ENCODE results near the gene CCSER1.
"Not testable (repeated sequence)": the region's sequence is repeated elsewhere in the genome, so short reads cannot be mapped to it uniquely, and the experiment has no call there.

Gene CCSER1

DNA sequence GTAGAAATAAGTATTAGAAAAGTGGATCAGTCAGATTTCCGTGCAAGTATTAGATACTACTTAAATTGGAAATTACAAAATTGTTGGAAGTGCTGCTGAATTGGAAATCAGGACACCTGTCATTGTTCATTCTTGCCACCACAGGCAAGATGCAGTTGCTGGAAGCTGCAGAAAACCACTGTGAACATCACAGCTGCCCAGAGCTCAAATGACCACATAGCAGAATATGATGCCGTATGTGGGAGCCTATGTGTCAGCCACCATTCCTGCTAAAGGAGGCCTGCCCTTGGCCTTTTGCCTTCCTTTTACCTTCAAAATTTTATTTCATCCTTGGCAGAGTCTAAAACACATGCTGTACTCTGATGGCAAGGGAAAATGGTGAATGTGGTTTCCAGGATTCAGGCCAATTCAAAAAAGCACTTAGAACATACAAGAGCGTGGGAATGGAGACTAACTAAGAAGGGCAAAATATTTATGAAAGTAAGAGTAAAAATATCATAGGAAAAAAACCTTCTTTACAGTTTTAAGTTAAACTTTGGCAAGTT, 1171.0 kb downstream of the CCSER1 start:
- ATAC-seq (no peak), DNase-seq (ENCODE audit: low spot score in 2 of 2) (no peak)

GRCh38 chr4:91298824-91299223, 1171.6 kb downstream of the CCSER1 start:
- no peaks in the 10 kb centered on the region for H3K4me1 Mint-ChIP-seq
- no peaks in the 10 kb centered on the region for H3K36me3 Mint-ChIP-seq
- H3K4me3 Mint-ChIP-seq = no peak overlapping the region
- H3K27ac Mint-ChIP-seq = no peak overlapping the region
- ATAC-seq (no peak), DNase-seq (ENCODE audit: low spot score in 2 of 2) (no peak)
- H3K9me3 Mint-ChIP-seq = peaks cover 14% of the 10 kb centered on the region

More for the DNA sequence above, 1171.0 kb downstream of the CCSER1 start:
- Mint-ChIP-seq H3K36me3 (no peaks in the 10 kb centered on the region), H3K9me3 (peaks cover 14% of the 10 kb centered on the region), H3K4me3 (no peak overlapping the region), H3K4me1 (no peaks in the 10 kb centered on the region), H3K27ac (no peak overlapping the region)

DNA sequence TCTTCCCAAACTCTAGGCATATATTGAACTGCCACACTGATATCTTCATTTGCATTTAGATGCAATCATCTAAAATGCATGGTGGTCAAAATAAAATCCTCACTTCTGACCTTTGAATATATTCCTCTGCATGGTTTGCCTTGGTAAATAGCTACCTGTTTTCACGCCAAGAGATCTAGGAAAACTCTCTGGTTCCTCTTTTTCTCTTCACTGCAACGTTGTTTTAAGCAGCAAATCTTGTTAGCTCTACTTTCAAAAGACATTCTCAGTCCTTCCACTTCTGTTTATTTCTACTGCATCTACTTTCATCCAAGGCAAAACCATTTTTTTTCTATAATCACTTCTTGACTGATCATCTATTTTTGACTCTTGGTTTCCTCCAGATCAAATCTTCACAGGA, 1174.9 kb downstream of the CCSER1 start:
- H3K9me3 Mint-ChIP-seq = peaks cover 12% of the 10 kb centered on the region
- no peak overlapping the region for H3K4me3 Mint-ChIP-seq
- ATAC-seq (no peak), DNase-seq (ENCODE audit: low spot score in 2 of 2) (no peak)
- no peak overlapping the region for H3K27ac Mint-ChIP-seq
- H3K4me1 Mint-ChIP-seq = no peaks in the 10 kb centered on the region
- H3K36me3 Mint-ChIP-seq = no peaks in the 10 kb centered on the region

DNA sequence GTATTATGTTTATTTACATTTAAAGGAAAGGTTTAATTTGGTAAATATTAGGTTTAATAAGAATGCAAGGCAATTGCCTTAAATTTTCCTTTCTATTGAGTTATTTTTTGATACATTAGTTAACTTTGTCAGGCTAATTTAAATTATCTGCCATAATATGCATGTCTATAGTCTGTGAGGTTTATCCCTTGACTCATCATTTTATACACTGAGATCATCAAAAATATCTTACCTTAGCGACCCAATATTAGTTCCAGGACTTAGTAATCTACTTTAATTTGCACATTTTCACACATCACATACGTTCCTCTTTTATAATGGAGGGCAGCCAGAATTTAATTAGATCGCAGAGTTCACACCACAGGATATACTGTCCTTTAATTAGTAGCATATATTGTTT, 1177.1 kb downstream of the CCSER1 start:
- Mint-ChIP-seq H3K9me3 (peaks cover 8% of the 10 kb centered on the region), H3K4me3 (no peak overlapping the region), H3K27ac (no peak overlapping the region), H3K4me1 (no peaks in the 10 kb centered on the region), H3K36me3 (no peaks in the 10 kb centered on the region)
- ATAC-seq = no peak
- DNase-seq (ENCODE audit: low spot score in 2 of 2) = no peak

DNA sequence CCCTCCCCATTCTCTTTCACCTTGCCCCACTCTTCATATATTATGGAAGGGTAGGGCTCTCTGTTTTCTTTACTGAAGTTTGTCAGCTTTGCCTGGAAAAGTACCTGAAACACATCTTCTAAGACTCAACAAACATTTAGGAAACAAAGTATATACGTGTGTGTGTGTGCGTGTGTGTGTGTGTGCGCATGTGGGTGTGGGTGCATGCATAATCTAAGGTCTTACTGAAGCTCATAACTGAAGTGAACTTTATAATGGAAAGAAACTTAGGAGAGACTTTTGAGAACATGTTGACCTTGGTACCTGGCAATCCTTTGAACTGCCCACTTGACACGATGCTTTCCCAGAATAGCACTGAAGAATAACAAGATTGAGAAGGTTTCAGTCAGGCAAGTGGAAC, 1190.2 kb downstream of the CCSER1 start:
- no peak overlapping the region for H3K27ac Mint-ChIP-seq

DNA sequence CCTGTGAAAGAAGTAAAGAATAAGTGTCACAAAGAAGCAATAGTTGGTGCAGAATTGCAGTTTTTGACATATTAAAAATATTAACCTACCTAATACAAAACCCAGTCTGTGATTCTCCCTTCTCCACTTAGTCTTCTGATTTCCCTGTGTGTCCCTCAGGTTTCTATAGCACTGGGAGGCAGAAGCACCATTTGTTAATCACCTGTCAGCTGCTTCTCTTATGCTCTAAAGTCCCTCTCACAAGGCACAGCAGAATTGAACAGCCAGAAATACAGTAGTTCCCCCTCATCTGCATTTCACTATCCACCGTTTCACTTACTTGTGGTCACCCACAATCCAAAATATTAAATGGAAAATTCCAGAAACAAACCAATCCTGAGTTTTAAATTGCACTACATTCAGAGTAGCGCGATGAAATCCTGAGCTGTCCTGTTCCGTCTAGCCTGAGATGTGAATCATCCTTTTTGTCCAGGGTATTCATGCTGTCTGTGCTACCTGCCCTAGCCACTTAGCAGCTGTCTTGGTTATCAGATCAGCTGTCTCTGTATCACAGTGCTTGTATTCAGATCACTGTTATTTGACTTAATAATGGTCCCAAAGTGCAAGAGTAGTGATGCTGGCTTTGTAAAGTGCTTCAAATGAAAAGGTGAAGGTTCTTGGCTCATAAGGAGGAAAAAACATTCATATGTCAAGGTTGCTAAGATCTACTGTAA, 1192.5 kb downstream of the CCSER1 start:
- no peak for DNase-seq (ENCODE audit: low spot score in 2 of 2)
- H3K4me3 Mint-ChIP-seq = no peak overlapping the region
- no peaks in the 10 kb centered on the region for H3K4me1 Mint-ChIP-seq
- ATAC-seq = no peak
- H3K27ac Mint-ChIP-seq = no peak overlapping the region
- H3K36me3 Mint-ChIP-seq = no peaks in the 10 kb centered on the region
- H3K9me3 Mint-ChIP-seq = peaks cover 15% of the 10 kb centered on the region

More for the DNA sequence above, 1190.2 kb downstream of the CCSER1 start:
- Mint-ChIP-seq H3K9me3 (peaks cover 17% of the 10 kb centered on the region), H3K4me1 (no peaks in the 10 kb centered on the region), H3K36me3 (no peaks in the 10 kb centered on the region), H3K4me3 (no peak overlapping the region)
- ATAC-seq (no peak), DNase-seq (ENCODE audit: low spot score in 2 of 2) (no peak)

GRCh38 chr4:91322961-91323360, 1195.8 kb downstream of the CCSER1 start:
- ATAC-seq (no peak), DNase-seq (ENCODE audit: low spot score in 2 of 2) (no peak)
- Mint-ChIP-seq H3K27ac (no peak overlapping the region), H3K9me3 (peaks cover 19% of the 10 kb centered on the region), H3K4me3 (no peak overlapping the region), H3K4me1 (no peaks in the 10 kb centered on the region), H3K36me3 (no peaks in the 10 kb centered on the region)

GRCh38 chr4:91325495-91325894, 1198.3 kb downstream of the CCSER1 start:
- no peak overlapping the region for H3K4me3 Mint-ChIP-seq
- no peak overlapping the region for H3K27ac Mint-ChIP-seq
- no peaks in the 10 kb centered on the region for H3K36me3 Mint-ChIP-seq
- DNase-seq (ENCODE audit: low spot score in 2 of 2) (no peak), ATAC-seq (no peak)
- H3K4me1 Mint-ChIP-seq = no peaks in the 10 kb centered on the region
- peaks cover 22% of the 10 kb centered on the region for H3K9me3 Mint-ChIP-seq

GRCh38 chr4:91326167-91326566, 1199.0 kb downstream of the CCSER1 start:
- H3K27ac Mint-ChIP-seq; ATAC-seq; H3K36me3 Mint-ChIP-seq; H3K4me3 Mint-ChIP-seq; H3K4me1 Mint-ChIP-seq; DNase-seq (ENCODE audit: low spot score in 2 of 2): not testable (repeated sequence)
- peaks cover 22% of the 10 kb centered on the region for H3K9me3 Mint-ChIP-seq

GRCh38 chr4:91330555-91331137, 1203.5 kb downstream of the CCSER1 start:
- no peaks in the 10 kb centered on the region for H3K4me1 Mint-ChIP-seq
- H3K4me3 Mint-ChIP-seq = no peak overlapping the region
- H3K9me3 Mint-ChIP-seq = peaks cover 13% of the 10 kb centered on the region
- ATAC-seq (no peak), DNase-seq (ENCODE audit: low spot score in 2 of 2) (no peak)
- H3K36me3 Mint-ChIP-seq = no peaks in the 10 kb centered on the region
- H3K27ac Mint-ChIP-seq = no peak overlapping the region

DNA sequence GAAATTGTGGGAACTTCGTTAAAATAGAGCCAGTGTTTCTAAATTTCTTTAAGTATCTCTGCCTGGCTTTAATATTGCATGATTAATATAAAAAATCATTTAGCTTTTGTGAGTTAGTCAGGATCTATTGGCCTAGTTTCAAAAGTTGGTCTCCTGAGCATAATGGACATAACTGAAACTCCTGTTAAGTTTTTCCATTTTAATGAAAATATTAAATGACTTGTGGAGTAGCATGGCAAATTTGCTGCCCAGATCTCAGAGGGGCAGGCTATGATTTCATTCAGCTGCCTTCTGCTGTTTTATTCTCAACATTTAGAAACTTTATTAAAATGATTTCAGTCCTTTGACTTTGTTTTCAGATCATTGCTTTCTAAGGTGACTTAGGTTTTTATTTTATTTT, 1213.6 kb downstream of the CCSER1 start:
- Mint-ChIP-seq H3K4me3 (no peak overlapping the region), H3K36me3 (no peaks in the 10 kb centered on the region), H3K9me3 (peaks cover 7% of the 10 kb centered on the region), H3K27ac (no peak overlapping the region), H3K4me1 (no peaks in the 10 kb centered on the region)
- DNase-seq (ENCODE audit: low spot score in 2 of 2) (no peak), ATAC-seq (no peak)

DNA sequence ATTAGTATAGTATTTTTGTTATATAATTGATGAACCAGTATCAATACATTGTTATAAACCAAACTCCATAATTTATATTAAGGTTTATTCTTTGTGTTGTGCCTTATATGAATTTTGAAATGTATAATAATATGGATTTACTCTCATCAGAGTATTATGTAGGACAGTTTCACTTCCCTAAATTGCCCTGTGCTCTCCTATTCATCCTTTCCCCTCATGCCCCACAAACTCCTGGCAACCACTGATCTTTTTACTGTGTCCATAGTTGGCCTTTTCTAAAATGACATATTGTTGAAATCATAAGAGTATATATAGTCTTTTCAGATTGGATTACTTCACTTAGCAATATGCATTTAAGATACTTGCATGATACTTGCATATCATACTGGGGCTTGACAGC, 1218.4 kb downstream of the CCSER1 start:
- ATAC-seq = no peak
- Mint-ChIP-seq H3K27ac (no peak overlapping the region), H3K9me3 (peaks cover 3% of the 10 kb centered on the region), H3K4me3 (no peak overlapping the region), H3K4me1 (no peaks in the 10 kb centered on the region), H3K36me3 (no peaks in the 10 kb centered on the region)
- DNase-seq (ENCODE audit: low spot score in 2 of 2) = no peak

DNA sequence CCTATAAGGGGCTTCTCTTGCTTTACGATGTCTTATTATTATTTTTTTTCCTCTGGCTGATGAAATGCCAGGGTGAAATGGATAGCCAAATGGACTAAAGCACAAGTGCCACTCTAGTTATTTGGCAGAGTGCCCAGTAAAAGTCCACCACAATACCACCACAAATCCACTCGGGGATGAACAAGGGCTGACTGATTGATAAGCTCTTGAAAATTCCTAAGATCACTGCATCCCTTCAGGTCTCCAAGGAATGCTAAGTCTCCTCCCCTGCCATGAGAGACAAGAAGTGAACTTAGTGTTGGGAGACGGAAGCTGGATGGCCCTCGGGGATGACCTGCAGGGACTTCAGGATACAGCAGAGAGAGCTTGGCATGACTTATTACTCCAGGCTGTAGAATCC, 1229.3 kb downstream of the CCSER1 start:
- H3K4me3 Mint-ChIP-seq; DNase-seq (ENCODE audit: low spot score in 2 of 2); H3K36me3 Mint-ChIP-seq: not testable (repeated sequence)

GRCh38 chr4:91358016-91358415, 1230.8 kb downstream of the CCSER1 start:
- peaks cover 13% of the 10 kb centered on the region for H3K9me3 Mint-ChIP-seq
- not testable (repeated sequence) for DNase-seq (ENCODE audit: low spot score in 2 of 2); H3K27ac Mint-ChIP-seq

More for the DNA sequence above, 1229.3 kb downstream of the CCSER1 start:
- peaks cover 14% of the 10 kb centered on the region for H3K9me3 Mint-ChIP-seq
- ATAC-seq, H3K4me1 Mint-ChIP-seq, H3K27ac Mint-ChIP-seq: not testable (repeated sequence)

DNA sequence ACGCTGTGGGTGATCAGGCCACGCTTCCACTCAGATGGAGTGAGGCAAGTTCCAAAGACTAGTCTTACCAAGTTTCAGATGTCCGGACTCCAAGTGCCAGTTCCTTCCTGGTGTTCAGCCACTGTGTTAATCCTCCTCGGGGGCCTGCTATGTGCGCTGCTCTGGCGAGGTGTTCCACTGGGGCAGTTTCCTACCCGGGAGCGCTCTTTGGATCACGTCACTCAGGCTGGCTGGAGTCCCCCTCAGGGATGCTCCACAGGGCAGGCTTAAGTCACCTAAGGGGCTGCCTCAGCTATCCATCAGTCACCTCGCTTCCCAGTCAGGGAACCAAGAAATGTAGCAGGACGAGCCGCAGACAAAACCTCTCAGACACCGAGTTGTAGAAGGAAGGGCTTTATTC, 1231.4 kb downstream of the CCSER1 start:
- H3K36me3 Mint-ChIP-seq; ATAC-seq; H3K27ac Mint-ChIP-seq; H3K4me1 Mint-ChIP-seq; H3K4me3 Mint-ChIP-seq; DNase-seq (ENCODE audit: low spot score in 2 of 2): not testable (repeated sequence)
- H3K9me3 Mint-ChIP-seq = peaks cover 10% of the 10 kb centered on the region

More at GRCh38 chr4:91358016-91358415, 1230.8 kb downstream of the CCSER1 start:
- ATAC-seq, H3K36me3 Mint-ChIP-seq, H3K4me1 Mint-ChIP-seq, H3K4me3 Mint-ChIP-seq: not testable (repeated sequence)
